SJSA1 (cell line): Measurements from ENCODE around the gene ZNF366. TPM values are rescaled to one million over a fixed set of nuclear protein-coding genes. Genes with fewer than 3 reads are reported as not detected.

ENCODE experiments used
- DNase-seq, 2 experiments: peaks; one replicate each; pipeline ENCODE4 v3.0.0-alpha.2; 2015 to 2020; ENCODE audit warnings: low spot score in 2 of 2, low read depth in 1 of 2
- H3K27ac ChIP-seq: fragments of 250-450 bp; sonication (Bioruptor Pico); 2 replicates; pipeline ENCODE4 v1.5.1; 2020; ENCODE audit warnings: mild to moderate bottlenecking, moderate library complexity
- H3K27me3 ChIP-seq: fragments of 250-450 bp; sonication (Bioruptor Pico); replicated peaks from 2 replicates; pipeline ENCODE4 v1.5.1; 2020; ENCODE audit warnings: mild to moderate bottlenecking, moderate library complexity
- H3K36me3 ChIP-seq: fragments of 250-450 bp; sonication (Bioruptor Pico); 2 replicates; pipeline ENCODE4 v1.5.1; 2020; ENCODE audit warnings: mild to moderate bottlenecking
- H3K4me1 ChIP-seq: fragments of 250-450 bp; sonication (Bioruptor Pico); replicated peaks from 2 replicates; pipeline ENCODE4 v1.6.1; 2021; ENCODE audit warnings: mild to moderate bottlenecking
- H3K4me3 ChIP-seq: fragments of 250-450 bp; sonication (Bioruptor Pico); 2 replicates; pipeline ENCODE4 v1.5.1; 2020; ENCODE audit warnings: mild to moderate bottlenecking
- H3K9me3 ChIP-seq: fragments of 250-450 bp; sonication (Bioruptor Pico); replicated peaks from 2 replicates; pipeline ENCODE4 v1.5.1; 2020; ENCODE audit warnings: mild to moderate bottlenecking
- total RNA-seq: library from RNA; depleted of rRNA; stranded (reverse); fragments of >200 nt; shearing (Covaris generic); gene quantifications from 2 replicates; pipeline ENCODE4 v1.2.3, GENCODE V29; 2014

The ZNF366 gene
- total RNA-seq, 1 experiment from 2014 or later: not detected

DNA sequence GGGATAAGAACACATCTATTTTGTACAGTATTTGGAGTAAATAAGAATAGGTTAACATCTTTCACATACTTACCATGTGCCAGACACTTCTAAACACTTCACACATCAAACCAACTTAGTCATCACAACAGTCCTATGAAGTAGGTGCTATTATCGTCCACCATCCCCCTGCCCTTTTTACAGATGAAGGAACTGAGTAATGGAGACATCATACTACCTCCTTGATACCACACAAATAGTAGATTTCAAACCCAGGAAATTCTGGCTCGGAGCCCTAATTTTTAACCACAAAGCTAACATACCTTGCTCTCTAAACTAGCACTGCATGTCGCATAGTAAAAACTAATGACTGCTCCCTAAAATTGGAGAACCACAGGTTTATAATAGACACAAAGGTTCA is 4.2 kb upstream of the ZNF366 start:
- Histone ChIP-seq H3K27me3 (no peaks in the 10 kb centered on the region), H3K36me3 (no peaks in the 10 kb centered on the region), H3K27ac (peak overlapping the region; percentile 74), H3K4me3 (no peak overlapping the region), H3K9me3 (no peaks in the 10 kb centered on the region), H3K4me1 (peaks cover 55% of the 10 kb centered on the region)
- DNase-seq: peak; percentile 66 to 72

DNA sequence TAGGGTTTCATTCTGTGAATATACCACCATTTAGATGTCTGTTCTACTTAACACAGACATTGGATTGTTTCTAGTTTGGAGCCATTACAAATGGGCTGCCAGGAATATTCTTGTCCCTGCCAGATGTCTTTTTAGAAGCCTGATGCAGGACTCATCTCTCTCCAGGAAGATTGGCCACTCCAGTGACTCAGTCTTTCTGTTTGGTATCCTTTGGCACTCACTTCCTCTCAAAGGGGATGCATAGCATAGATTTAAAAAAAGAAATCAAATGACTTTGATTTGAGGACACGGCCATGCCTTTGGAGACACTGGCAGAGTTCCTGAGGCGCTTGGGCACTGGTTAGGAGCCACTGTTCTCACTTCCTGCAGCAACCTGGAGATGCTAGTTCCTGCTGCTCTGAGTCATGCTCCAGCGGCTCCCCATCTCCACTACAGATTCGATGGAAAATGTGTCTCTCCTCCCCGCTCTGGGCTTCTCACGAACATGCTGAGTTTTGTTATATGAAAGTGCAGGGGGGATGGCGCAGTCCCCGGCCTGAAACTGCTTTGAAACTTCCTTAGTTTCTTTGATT is 3.5 kb upstream of the ZNF366 start:
- no peaks in the 10 kb centered on the region for H3K27me3 ChIP-seq
- DNase-seq: peak; percentile 80 to 90
- no peaks in the 10 kb centered on the region for H3K9me3 ChIP-seq
- peak overlapping the region; percentile 74 for H3K27ac ChIP-seq
- H3K4me1 ChIP-seq: peaks cover 56% of the 10 kb centered on the region
- H3K4me3 ChIP-seq: no peak overlapping the region
- H3K36me3 ChIP-seq: no peaks in the 10 kb centered on the region

DNA sequence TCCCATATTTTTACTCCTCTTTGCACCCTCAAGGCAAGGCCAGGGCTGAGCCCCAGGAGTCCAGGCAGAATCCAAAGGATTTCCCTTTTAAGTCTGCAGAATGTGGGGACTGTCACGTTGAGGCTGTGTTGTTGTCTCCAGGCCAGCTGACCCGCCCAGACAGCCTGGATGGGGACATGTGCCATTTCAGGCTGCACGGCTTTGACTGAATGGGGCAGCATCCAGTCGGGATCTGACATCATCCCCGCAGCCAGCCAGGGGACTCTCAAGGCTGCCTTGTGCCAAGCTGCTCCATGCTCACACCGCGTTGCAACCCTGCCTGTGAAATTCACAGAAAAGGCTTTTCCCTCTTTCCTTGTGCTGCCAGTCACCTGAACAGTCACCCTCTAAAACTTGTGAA is 2.2 kb upstream of the ZNF366 start:
- Histone ChIP-seq H3K27me3 (no peaks in the 10 kb centered on the region), H3K9me3 (no peaks in the 10 kb centered on the region), H3K27ac (peak overlapping the region; percentile 74; the same call in 1 of the 2 replicates), H3K4me3 (no peak overlapping the region), H3K36me3 (no peaks in the 10 kb centered on the region; the same call in 1 of the 2 replicates), H3K4me1 (peaks cover 69% of the 10 kb centered on the region)
- DNase-seq: no peak

DNA sequence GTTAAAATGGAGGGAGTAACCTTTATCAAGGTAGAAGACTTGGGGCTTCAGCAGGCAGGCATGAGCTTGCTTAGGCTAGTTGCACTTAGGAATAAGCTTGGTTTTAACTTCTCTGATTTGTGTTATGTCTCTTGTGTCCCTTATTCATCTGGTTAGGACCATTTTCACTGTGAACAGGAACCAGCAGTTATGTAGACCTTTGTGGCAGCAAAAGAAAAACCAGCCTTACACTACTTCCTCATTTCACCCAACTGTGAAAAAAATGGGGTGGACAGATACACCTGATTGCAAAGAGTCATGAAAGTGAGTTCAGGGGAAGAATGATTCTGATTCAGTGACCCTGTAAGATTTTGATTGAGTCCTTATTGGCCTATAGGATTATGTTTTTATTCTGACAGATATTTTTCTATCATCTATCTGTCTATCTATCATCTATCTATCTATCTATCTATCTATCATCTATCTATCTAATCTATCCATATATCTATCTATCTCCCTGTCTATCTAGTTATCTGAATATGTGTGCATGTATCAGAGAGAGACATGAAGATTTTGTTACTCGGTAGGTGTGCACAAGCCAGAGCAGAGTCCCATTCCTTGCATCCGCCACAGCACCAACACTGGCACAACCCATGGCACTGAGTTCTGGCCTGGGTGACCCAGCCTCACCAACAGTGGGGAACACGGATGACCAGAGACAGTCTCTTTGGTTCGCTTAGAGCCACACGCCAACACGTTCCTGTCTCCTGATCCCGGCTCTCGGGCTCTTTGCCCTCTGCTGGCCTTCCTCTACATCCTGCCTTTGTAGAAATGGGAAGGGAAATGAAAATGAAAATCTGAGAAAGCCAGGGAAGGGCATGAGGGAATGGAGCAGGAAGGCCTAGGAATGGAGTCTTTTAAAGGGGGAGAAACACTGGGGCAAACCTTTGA is 1.3 kb upstream of the ZNF366 start:
- Histone ChIP-seq H3K4me1 (peaks cover 78% of the 10 kb centered on the region), H3K27ac (peak overlapping the region; percentile 34), H3K4me3 (no peak overlapping the region), H3K36me3 (no peaks in the 10 kb centered on the region; the same call in 1 of the 2 replicates), H3K9me3 (no peaks in the 10 kb centered on the region), H3K27me3 (no peaks in the 10 kb centered on the region)
- no peak for DNase-seq

DNA sequence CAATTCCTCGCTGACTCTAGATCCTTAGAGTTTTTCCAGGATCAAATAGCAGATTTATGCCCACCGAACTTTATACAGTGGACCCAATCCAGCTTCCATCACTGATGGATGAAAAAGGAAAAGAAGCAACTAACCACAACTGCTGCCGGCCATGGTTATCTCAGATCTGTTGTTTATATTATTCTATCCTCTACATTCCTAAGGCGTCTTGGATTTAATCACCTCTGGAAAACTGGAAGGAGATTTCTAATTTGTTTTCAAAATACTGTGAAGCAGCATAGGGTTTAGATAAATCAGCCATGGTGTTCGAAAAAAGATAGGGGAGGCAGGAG is 663 bp upstream of the ZNF366 start:
- Histone ChIP-seq H3K36me3 (no peaks in the 10 kb centered on the region; the same call in 1 of the 2 replicates), H3K27me3 (no peaks in the 10 kb centered on the region), H3K9me3 (no peaks in the 10 kb centered on the region), H3K4me1 (peaks cover 81% of the 10 kb centered on the region), H3K27ac (peak overlapping the region; percentile 34), H3K4me3 (no peak overlapping the region)
- peak in 1 of 2 experiments; percentile 49 for DNase-seq

DNA sequence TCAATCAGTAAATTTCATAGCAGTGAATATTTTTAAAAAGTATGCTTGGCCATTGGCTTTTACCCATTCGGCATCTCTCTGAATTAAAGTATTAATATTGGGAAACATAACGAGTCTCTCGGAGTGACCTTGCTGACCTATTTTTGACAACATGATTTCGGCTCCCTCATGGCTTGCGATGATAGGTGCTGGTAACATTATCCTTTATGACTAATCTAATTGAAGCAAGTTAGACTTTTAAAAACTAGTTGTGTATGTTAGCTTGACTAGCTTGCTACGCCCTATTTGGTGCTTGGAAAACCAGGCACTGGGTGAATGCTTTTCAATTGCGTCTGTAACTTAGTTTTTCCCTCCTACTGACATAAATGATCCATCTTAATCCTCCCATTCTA is 1.1 kb downstream of the ZNF366 start:
- no peaks in the 10 kb centered on the region for H3K27me3 ChIP-seq
- no peak for DNase-seq
- no peak overlapping the region for H3K27ac ChIP-seq
- H3K36me3 ChIP-seq: no peaks in the 10 kb centered on the region; the same call in 1 of the 2 replicates
- peaks cover 68% of the 10 kb centered on the region for H3K4me1 ChIP-seq
- no peak overlapping the region for H3K4me3 ChIP-seq
- H3K9me3 ChIP-seq: no peaks in the 10 kb centered on the region

DNA sequence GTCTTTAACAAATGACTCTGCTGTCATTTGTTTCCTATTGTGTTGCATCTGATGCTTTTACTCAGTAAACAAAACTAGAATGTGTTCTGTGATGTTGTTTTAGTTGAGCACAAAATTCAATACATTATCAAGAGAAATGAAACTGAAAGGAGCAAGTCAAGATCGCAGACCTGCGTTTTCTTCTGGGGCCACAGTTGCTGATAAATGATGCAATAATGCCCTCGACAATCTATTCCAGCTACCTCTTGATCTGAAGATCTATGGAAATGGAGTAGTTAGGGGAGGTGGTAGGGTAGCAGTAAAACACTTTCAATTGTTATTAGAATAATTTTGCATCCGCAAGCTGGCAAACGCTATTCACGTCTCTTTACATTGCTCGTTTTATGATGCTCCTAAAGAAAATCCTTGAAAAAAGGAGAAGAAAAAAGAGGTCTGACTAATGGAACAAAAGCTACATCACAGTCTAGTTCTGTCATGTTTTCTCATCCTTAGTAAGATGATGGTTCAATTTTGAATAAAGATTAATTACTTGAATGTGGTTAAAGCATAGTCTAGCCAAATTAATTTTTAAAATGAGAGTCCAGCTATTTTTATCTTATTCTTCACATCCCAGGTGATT is 1.6 kb downstream of the ZNF366 start:
- H3K4me1 ChIP-seq: peaks cover 63% of the 10 kb centered on the region
- H3K4me3 ChIP-seq: no peak overlapping the region
- no peaks in the 10 kb centered on the region; the same call in 1 of the 2 replicates for H3K36me3 ChIP-seq

DNA sequence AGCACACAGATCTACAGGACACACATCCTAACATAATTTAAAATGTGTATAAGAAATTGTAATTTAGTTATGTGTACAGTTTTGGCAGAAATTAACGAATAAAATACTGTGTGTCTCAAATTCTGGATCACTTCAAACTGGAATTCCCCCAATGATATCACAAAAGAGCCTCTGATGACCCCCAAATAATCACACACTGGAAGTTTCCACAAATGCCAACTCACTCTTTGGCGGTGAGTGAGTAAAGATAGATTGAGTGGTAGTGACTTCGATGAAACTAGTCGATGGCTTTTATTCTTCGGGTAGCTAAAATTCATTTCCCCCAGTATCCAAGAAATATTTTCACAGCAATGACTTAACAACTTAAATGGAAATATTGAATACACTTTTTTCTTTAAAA is 2.2 kb downstream of the ZNF366 start:
- DNase-seq: no peak
- no peaks in the 10 kb centered on the region for H3K9me3 ChIP-seq
- H3K27ac ChIP-seq: peak overlapping the region; percentile 57
- no peaks in the 10 kb centered on the region for H3K27me3 ChIP-seq
- no peaks in the 10 kb centered on the region; the same call in 1 of the 2 replicates for H3K36me3 ChIP-seq
- H3K4me3 ChIP-seq: no peak overlapping the region
- H3K4me1 ChIP-seq: peaks cover 56% of the 10 kb centered on the region

More for the DNA sequence above, 1.6 kb downstream of the ZNF366 start:
- DNase-seq: peak in 1 of 2 experiments; percentile 3
- H3K9me3 ChIP-seq: no peaks in the 10 kb centered on the region
- H3K27me3 ChIP-seq: no peaks in the 10 kb centered on the region
- peak overlapping the region; percentile 57 for H3K27ac ChIP-seq

DNA sequence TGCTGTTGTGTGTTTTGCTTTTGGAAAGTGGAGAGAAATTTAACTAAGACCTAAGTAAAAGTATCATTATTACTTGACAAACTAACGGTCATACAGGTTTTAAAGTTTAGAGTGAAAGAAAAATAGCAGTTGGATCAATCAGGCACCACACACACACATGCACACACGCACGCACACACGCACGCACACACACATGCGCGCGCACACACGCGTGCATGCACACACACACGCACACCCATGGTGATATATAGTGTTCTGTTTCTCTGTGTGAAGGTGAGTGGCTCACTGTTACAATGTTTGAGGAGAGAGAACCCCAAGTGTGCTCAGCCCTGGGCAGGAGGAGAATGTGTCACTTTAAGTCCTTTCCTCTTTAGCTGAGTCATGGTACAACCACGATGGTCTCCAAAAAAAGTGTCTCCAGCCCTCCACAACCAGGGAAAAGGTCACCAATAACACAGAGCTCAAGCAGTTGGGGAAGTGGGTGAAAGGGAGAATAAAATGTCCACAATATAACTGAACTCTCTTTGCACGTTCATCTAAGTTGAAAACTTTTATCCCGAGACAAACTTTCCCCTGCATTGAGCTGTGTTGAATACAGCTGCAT is 3.2 kb downstream of the ZNF366 start:
- Histone ChIP-seq H3K27ac (peak overlapping the region; percentile 57), H3K9me3 (no peaks in the 10 kb centered on the region), H3K36me3 (no peaks in the 10 kb centered on the region; the same call in 1 of the 2 replicates), H3K27me3 (no peaks in the 10 kb centered on the region), H3K4me1 (peaks cover 50% of the 10 kb centered on the region), H3K4me3 (no peak overlapping the region)
- DNase-seq: peak; percentile 57 to 61

DNA sequence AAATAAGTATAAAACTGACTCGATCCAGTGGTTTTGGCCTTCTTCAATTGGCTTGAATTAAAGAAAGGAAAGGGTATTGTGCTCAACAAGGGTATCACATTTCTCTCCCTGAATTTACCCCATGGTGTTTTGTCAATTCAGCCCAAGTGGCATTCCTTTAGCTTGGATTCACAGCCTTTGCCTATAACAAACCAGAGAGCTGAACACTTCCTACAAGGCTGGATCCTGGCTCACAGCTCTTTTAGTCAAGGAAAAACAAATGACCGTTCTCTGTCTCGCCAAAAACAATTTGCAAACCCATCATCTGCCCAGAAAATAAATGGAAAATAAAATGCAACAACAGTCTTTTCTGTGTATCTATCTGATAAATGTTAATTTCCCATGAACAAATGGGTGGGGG is 5.7 kb downstream of the ZNF366 start:
- DNase-seq: no peak

DNA sequence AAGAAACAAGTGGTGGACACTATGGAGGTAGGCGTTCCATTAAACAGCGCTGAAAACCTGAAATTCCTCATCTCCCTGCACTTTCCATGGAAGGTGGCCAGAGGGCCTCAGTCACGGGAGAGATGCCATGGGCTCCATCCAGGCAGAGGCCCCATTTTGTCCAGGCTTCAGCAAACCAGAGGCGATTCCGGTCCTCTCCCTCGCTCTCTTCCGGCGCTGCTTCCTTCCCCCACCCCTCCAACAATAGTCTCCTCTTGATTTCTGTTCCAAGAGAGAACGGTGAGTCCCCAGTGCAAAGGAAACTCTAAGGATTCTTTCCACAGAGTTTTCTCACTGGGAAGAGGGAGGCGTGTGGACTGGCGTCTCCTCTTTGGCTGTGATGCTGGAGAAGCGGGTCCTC is 7.5 kb downstream of the ZNF366 start:
- Histone ChIP-seq H3K4me3 (no peak overlapping the region), H3K27me3 (no peaks in the 10 kb centered on the region), H3K27ac (no peak overlapping the region), H3K4me1 (peaks cover 31% of the 10 kb centered on the region), H3K9me3 (no peaks in the 10 kb centered on the region), H3K36me3 (no peaks in the 10 kb centered on the region; the same call in 1 of the 2 replicates)
- DNase-seq: no peak

More for the DNA sequence above, 5.7 kb downstream of the ZNF366 start:
- Histone ChIP-seq H3K4me1 (peaks cover 42% of the 10 kb centered on the region), H3K27ac (no peak overlapping the region), H3K4me3 (no peak overlapping the region), H3K27me3 (no peaks in the 10 kb centered on the region), H3K36me3 (no peaks in the 10 kb centered on the region; the same call in 1 of the 2 replicates), H3K9me3 (no peaks in the 10 kb centered on the region)

DNA sequence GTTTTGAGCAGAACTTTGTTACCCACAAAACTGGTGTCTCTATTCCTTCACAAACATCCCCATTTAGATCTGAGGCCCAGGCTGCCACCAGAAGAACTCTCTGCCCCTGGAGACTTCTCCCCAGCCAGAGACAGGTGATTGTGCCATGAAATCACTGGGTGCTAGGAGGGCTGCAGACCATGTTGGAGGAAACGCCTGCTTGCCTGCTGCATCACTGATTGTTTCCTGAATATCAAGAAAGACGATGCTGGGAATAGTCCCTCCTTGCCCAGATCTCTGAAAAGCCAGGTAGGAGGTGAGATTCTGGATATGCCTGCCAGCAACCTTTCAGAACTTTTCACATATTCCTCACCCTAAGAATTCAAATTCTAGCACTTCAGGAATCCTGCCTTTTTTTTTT is 8.1 kb downstream of the ZNF366 start:
- Histone ChIP-seq H3K27me3 (no peaks in the 10 kb centered on the region), H3K4me3 (no peak overlapping the region), H3K9me3 (no peaks in the 10 kb centered on the region), H3K36me3 (no peaks in the 10 kb centered on the region), H3K4me1 (peaks cover 25% of the 10 kb centered on the region), H3K27ac (no peak overlapping the region; the same call in 1 of the 2 replicates)
- DNase-seq: no peak

DNA sequence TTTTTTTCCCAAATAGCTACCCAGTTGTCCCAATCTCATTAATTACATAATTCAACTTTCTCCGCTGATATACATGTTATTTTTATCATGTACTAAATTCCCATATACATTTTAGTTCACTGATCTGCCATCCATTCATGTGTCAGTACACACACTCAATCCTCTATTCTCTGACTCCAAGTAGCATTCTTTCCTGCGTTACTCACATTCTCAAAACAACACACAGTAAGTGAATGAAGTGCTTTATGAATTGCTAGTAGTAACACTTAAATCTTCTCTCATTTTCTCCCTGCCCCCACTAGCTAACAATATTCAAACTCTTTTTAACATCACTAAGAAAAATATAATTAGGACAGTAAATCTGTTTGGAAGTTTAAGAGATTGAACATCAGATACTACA is 8.9 kb downstream of the ZNF366 start:
- peak overlapping the region; percentile 15; the same call in 1 of the 2 replicates for H3K27ac ChIP-seq
- peak in 1 of 2 experiments; percentile 50 for DNase-seq

More for the DNA sequence above, 8.9 kb downstream of the ZNF366 start:
- Histone ChIP-seq H3K36me3 (no peaks in the 10 kb centered on the region), H3K4me1 (peaks cover 17% of the 10 kb centered on the region), H3K9me3 (no peaks in the 10 kb centered on the region), H3K4me3 (no peak overlapping the region), H3K27me3 (no peaks in the 10 kb centered on the region)
